Kidney (tissue), 14 donors: ENCODE data around the gene SCUBE3. TPM values are rescaled to one million over a fixed set of nuclear protein-coding genes. Genes with fewer than 3 reads are reported as not detected.

Source experiments
- DNase-seq, 5 donors: peaks; one replicate each; pipeline ENCODE4 v3.0.0-alpha.2; 2013 to 2020
- FAIRE-seq: peaks from 2 replicates; lab custom pipeline; 2012; peaks lifted over from hg19 to GRCh38; lab: Jason Lieb, UNC
- H3K27ac ChIP-seq, 2 donors: one replicate each; pipeline ENCODE4 v1.7.0; 2013; ENCODE audit warnings: low read depth in 2 of 2, low read length in 2 of 2, inconsistent platforms in 1 of 2
- H3K27me3 ChIP-seq: one replicate; pipeline ENCODE4 v1.7.1; 2013; ENCODE audit warnings: low read length, inconsistent platforms; ENCODE audit not compliant: control insufficient read depth, insufficient read depth
- H3K36me3 ChIP-seq, 3 donors: one replicate each; pipeline versions ENCODE4 v1.7.0 to v1.7.1; 2013; ENCODE audit warnings: low read length in 3 of 3, control low read depth in 1 of 3, inconsistent platforms in 1 of 3; ENCODE audit not compliant: insufficient read depth in 3 of 3, control insufficient read depth in 2 of 3
- H3K4me1 ChIP-seq, 3 donors: one replicate each; pipeline versions ENCODE4 v1.7.0 to v1.7.1; 2013; ENCODE audit warnings: low read length in 3 of 3, inconsistent platforms in 1 of 3, low read depth in 1 of 3; ENCODE audit not compliant: control insufficient read depth in 2 of 3, insufficient read depth in 2 of 3
- H3K4me3 ChIP-seq, 3 donors: one replicate each; pipeline versions ENCODE4 v1.7.0 to v1.8.1; 2013; ENCODE audit warnings: low read length in 3 of 3, control low read depth in 1 of 3, inconsistent platforms in 1 of 3
- H3K9ac ChIP-seq, 3 donors: one replicate each; pipeline versions ENCODE4 v1.7.0 to v1.7.1; 2013; ENCODE audit warnings: low read length in 3 of 3, control low read depth in 1 of 3, inconsistent platforms in 1 of 3
- H3K9me3 ChIP-seq, 3 donors: one replicate each; pipeline versions ENCODE4 v1.7.0 to v1.7.1; 2013; ENCODE audit warnings: low read length in 3 of 3, control low read depth in 1 of 3, inconsistent platforms in 1 of 3; ENCODE audit not compliant: control insufficient read depth in 2 of 3, insufficient read depth in 1 of 3
- intact Hi-C: fragments of 100-400 bp; cut with DNase I; formaldehyde crosslinking; loops from one replicate; pipeline ENCODE4 v1.11.1; 2022
- polyA plus RNA-seq: library from polyadenylated mRNA; stranded (reverse); fragments of 350-450 nt; fragmentation: Illumina TruSeq; extraction: RNeasy Lipid Tissue Mini Kit (QIAGEN cat#74804); gene quantifications from one replicate; pipeline ENCODE4 v1.2.3, GENCODE V29; 2014; ENCODE audit warnings: low read depth, low replicate concordance; ENCODE audit not compliant: insufficient read depth
- total RNA-seq: library from RNA; stranded (reverse); fragmentation: NEBNext Ultra II Directional; extraction: Animal tissue kit (Norgen Biotek cat#: 25700); gene quantifications from one replicate; pipeline ENCODE4 v1.2.1, GENCODE V29; 2021
- TF ChIP-seq, protein P1 (sequence below): IDR thresholded peaks from 3 replicates; pipeline ENCODE4 v1.5.1; 2012; ENCODE audit warnings: mild to moderate bottlenecking, moderate library complexity, borderline replicate concordance; ENCODE audit not compliant: insufficient read depth; ENCODE audit errors: extremely low read depth
- donor health status: control.
- donor health status: control.
- donor health status: control.
- donor health status: control.
- donor health status: control.
- donor health status: DM: yes; HTN: yes; CAD: no.
- donor health status: Normal renal cell carcinoma (clear cell type).

SCUBE3 gene
- total and polyA plus RNA-seq, 2 donors from 2014 or later, result 2.5 to 4.5 TPM

- H3K27ac ChIP-seq, result no peak overlapping the region
- FAIRE-seq (no peak), DNase-seq (no peak)
- no peaks in the 10 kb centered on the region for H3K27me3 ChIP-seq
- peaks cover 0 to 8% (median 6%) of the 10 kb centered on the region in 3 donors for H3K4me1 ChIP-seq
- no peak overlapping the region for H3K4me3 ChIP-seq
- intact Hi-C loops, result no loop called here
- no peak overlapping the region for H3K9ac ChIP-seq
- no peaks in the 10 kb centered on the region for H3K9me3 ChIP-seq
- H3K36me3 ChIP-seq, result no peaks in the 10 kb centered on the region
- TF ChIP-seq, protein P1, sequence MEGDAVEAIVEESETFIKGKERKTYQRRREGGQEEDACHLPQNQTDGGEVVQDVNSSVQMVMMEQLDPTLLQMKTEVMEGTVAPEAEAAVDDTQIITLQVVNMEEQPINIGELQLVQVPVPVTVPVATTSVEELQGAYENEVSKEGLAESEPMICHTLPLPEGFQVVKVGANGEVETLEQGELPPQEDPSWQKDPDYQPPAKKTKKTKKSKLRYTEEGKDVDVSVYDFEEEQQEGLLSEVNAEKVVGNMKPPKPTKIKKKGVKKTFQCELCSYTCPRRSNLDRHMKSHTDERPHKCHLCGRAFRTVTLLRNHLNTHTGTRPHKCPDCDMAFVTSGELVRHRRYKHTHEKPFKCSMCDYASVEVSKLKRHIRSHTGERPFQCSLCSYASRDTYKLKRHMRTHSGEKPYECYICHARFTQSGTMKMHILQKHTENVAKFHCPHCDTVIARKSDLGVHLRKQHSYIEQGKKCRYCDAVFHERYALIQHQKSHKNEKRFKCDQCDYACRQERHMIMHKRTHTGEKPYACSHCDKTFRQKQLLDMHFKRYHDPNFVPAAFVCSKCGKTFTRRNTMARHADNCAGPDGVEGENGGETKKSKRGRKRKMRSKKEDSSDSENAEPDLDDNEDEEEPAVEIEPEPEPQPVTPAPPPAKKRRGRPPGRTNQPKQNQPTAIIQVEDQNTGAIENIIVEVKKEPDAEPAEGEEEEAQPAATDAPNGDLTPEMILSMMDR, result no peak
These were observed 29.8 kb upstream of the SCUBE3 start for GRCh38 chr6:35183935-35184334.

DNA sequence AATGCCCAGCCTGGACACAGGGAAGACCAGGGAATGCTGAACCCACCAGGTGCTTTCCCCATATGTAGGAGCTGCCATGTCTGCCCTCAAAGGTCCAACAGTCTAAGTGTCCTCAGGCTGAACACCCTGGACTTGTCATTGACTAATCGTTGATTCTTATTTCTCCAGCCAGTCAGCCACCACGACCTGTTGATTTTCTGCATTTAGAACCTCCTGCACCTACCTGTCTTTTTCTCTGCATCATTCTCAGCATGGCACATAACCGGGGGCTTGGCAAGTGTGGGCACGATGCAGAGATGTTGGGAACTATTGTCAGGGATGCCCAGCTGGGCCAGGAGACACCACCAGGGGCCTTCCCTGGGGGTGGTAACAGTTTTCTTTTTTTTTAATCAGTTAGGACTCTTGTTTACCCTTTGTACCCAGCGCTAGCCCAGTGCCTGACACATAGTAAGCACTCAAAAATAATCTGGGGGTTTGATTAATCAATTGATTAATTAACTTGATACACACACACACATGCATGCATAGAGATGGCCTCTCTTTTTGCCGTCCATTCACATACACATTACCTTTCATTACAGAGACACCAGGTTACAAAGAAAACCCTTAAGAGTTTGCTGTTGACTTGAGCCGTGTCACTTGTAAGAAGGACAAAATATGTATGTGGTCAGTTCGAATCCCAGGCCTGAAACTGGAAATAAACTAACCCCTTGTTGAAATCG lies 29.0 kb upstream of the SCUBE3 start:
- intact Hi-C loops, result no loop called here
- no peaks in the 10 kb centered on the region for H3K36me3 ChIP-seq
- no peaks in the 10 kb centered on the region for H3K9me3 ChIP-seq

GRCh38 chr6:35185302-35185681 lies 28.5 kb upstream of the SCUBE3 start:
- Histone ChIP-seq H3K9ac (no peak overlapping the region), H3K27ac (no peak overlapping the region), H3K9me3 (no peaks in the 10 kb centered on the region), H3K4me3 (no peak overlapping the region), H3K4me1 (peaks cover 0 to 8% (median 3%) of the 10 kb centered on the region in 3 donors), H3K27me3 (no peaks in the 10 kb centered on the region), H3K36me3 (no peaks in the 10 kb centered on the region)
- FAIRE-seq, result no peak
- TF ChIP-seq, protein P1, result no peak
- intact Hi-C loops, result no loop called here
- DNase-seq, result peak in 1 of 5 donors; percentile 65

More for the DNA sequence above, 29.0 kb upstream of the SCUBE3 start:
- TF ChIP-seq, protein P1, result no peak
- Histone ChIP-seq H3K4me1 (peaks cover 0 to 8% (median 5%) of the 10 kb centered on the region in 3 donors), H3K9ac (no peak overlapping the region), H3K27ac (no peak overlapping the region), H3K27me3 (no peaks in the 10 kb centered on the region), H3K4me3 (no peak overlapping the region)
- DNase-seq, result no peak
- FAIRE-seq, result no peak
